NB4 (cell line): ENCODE data around the gene PCTP.

Source experiments
- DNase-seq: peaks from one replicate; pipeline ENCODE4 v3.0.0; 2010; ENCODE audit warnings: low read depth
- H3K4me3 ChIP-seq: one replicate; pipeline ENCODE4 v1.5.1; 2011; ENCODE audit warnings: mild to moderate bottlenecking, low read depth, low read length, moderate library complexity
- CTCF ChIP-seq: IDR thresholded peaks from one replicate; pipeline ENCODE4 v1.5.1; 2012; ENCODE audit warnings: low read depth, low read length
- MYC ChIP-seq: IDR thresholded peaks from 2 replicates; pipeline ENCODE4 v1.6.1; 2011; ENCODE audit warnings: low read depth, low read length
- POLR2A ChIP-seq: IDR thresholded peaks from 2 replicates; pipeline ENCODE4 v1.6.1; 2011; ENCODE audit warnings: mild to moderate bottlenecking; ENCODE audit not compliant: insufficient read length; ENCODE audit errors: extremely low read depth
- TF ChIP-seq, protein P1 (sequence below): IDR thresholded peaks from 2 replicates; pipeline ENCODE4 v1.6.1; 2011; ENCODE audit warnings: low read depth, low read length

Gene PCTP

DNA sequence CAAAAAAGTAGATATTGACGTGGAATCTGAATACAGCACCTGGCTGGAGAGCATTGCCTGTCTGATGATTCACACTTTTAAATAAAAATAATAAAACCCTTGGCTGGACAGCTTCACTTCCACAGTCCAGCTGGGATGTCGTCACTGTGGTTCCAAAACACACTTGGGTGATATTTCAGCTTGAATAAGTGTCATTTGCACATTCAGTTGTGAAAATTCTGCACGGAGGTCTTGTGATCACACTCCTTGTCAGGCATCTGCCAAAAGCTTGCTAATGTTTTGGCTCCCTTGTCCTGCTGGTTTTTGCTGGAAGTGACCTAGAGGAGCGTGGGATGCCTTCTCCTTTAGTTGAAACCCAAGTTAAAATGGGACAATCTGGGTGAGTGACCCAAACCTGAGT, 60.7 kb downstream of the PCTP start:
- DNase-seq: no peak
- TF ChIP-seq, protein P1, sequence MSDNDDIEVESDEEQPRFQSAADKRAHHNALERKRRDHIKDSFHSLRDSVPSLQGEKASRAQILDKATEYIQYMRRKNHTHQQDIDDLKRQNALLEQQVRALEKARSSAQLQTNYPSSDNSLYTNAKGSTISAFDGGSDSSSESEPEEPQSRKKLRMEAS: no peak
- TF ChIP-seq MYC (no peak), POLR2A (no peak), CTCF (no peak)
- no peak overlapping the region for H3K4me3 ChIP-seq

DNA sequence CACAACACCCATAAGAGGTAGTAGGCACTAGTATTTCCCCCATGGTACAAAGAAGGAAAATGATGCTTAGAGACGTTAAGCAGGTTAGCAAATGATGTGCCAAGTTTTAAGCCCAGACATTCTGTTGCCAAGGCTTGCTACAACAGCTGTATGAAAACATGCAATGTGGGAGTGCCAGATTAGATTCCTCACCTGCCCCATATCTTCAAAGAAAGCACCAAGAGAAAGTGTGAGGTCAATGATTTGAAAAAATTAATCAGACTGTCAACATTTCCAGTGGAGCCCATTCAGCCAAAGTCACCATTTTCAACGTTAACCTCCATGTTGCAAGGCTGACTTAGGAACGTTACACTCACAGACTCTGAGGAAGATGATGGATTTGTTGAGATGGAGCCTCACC, 61.5 kb downstream of the PCTP start:
- H3K4me3 ChIP-seq: no peak overlapping the region
- no peak for DNase-seq
- TF ChIP-seq MYC (no peak), CTCF (no peak), POLR2A (no peak)
- TF ChIP-seq, protein P1: no peak

GRCh38 chr17:55813944-55814343, 63.1 kb downstream of the PCTP start:
- H3K4me3 ChIP-seq: no peak overlapping the region
- TF ChIP-seq, protein P1: no peak
- TF ChIP-seq MYC (no peak), CTCF (no peak), POLR2A (no peak)
- no peak for DNase-seq

DNA sequence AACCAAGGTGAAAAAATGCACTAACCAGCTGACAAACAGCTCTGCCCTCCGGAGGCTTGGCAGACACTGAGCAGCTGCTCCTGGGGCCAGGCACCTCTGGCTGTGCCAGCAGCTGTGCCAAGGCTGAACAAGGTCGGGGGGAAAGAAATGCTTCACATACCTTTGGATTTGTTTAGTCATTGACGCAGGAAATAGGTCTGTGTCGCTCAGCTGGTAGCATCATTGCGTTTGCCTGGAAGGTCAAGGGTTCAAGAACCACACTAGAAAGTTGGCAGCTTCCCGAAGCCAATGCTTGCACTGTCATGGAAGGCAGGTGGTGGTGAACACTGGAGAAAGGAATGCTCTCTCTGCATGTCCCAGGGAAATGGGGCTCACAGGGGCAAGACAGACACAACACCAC, 63.5 kb downstream of the PCTP start:
- no peak overlapping the region for H3K4me3 ChIP-seq
- no peak for DNase-seq
- TF ChIP-seq, protein P1: no peak
- TF ChIP-seq MYC: no peak
- TF ChIP-seq POLR2A: no peak
- no peak for TF ChIP-seq CTCF

DNA sequence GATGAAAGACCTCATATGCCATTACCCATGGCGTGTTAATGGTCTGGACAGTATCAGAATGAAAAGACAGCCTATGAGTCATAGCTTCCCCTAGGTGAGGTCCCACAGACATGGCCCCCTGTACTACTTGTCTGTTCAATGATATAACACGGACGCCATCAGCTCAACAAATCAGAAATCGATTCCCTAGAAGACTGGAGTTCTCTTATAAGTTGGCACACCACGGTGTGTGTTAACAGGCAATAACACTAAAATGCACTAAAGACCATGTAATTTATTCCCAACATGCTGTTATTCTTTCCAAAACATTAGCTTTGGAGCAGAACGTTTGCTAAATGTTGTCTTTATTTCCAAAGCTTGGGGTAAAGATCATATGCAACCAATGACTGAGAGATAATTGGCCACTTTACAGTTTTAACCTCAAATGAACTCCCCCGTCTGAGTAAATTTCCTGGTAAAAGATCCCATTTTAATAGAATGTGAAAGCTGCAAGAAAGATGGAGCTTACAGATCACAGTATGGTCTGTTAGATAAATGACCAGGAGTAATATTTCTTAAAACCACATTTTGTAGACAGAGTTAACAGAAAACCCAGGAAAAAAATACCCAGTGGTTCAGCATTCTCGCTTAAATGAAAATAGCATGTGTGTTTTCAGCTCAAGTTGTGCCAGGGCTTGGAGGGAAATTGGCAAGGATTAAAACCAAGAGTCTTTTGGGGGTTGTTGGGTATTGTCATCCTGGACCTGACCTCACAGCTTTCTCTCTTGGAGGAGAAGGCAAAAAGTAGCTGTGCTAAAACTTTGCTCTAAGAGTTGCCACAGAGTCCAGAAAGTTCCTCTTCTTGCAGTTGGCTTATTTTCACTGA, 65.9 kb downstream of the PCTP start:
- DNase-seq: peak; percentile 20

More for the DNA sequence above, 65.9 kb downstream of the PCTP start:
- no peak overlapping the region for H3K4me3 ChIP-seq
- TF ChIP-seq, protein P1: no peak
- TF ChIP-seq CTCF: no peak
- no peak for TF ChIP-seq MYC
- TF ChIP-seq POLR2A: no peak
